HCT116 (cell line): Measurements from ENCODE around the gene CCDC85B. TPM values are rescaled to one million over a fixed set of nuclear protein-coding genes. Genes with fewer than 3 reads are reported as not detected.

ENCODE experiments used
- ATAC-seq: fragments of 200-7000 bp; cut with Tn5 transposase; 2 replicates; pipeline ENCODE4 v1.9.1; 2020; ENCODE audit warnings: mild to moderate bottlenecking, moderate library complexity
- BruUV-seq: library from RNA; stranded (reverse); fragments of 400-500 nt; replicated peaks from 2 replicates; lab custom pipeline; 2021; lab: Mats Ljungman, UMichigan
- CTCF ChIA-PET: fragments of 300-600 bp; sonication (Branson Sonifier 250); formaldehyde crosslinking; loops from one replicate; lab custom pipeline; 2021; ENCODE audit warnings: antibody characterized with exemption; lab: Charles Lee
- POLR2A ChIA-PET: fragments of 300-600, 350-600 bp; sonication (Branson Sonifier 250); formaldehyde crosslinking; loops from one replicate; lab custom pipeline; 2021; ENCODE audit warnings: antibody characterized with exemption; lab: Charles Lee
- RAD21 ChIA-PET, 2 experiments: fragments of 300-600 bp; sonication (Branson Sonifier 250); formaldehyde crosslinking; loops; one replicate each; lab custom pipeline; 2023; ENCODE audit warnings: low total read pairs in 2 of 2; ENCODE audit not compliant: uncharacterized antibody in 2 of 2, unreplicated experiment in 2 of 2, low non-redundant PET in 1 of 2; lab: Charles Lee
- DNase-seq: peaks from one replicate; pipeline ENCODE4 v3.0.0-alpha.2; 2010; ENCODE audit warnings: low read depth, low spot score
- H2AFZ ChIP-seq: fragments of 200-600 bp; shearing (Covaris generic), sonication (generic); 2 replicates; pipeline ENCODE4 v1.6.1; 2017; ENCODE audit warnings: low read depth, mixed run types, mixed read lengths, antibody characterized with exemption, low read length; ENCODE audit not compliant: poor library complexity, severe bottlenecking
- H3K27ac ChIP-seq: 2 replicates; pipeline ENCODE4 v1.5.1; 2012; ENCODE audit warnings: low read depth, low read length
- H3K27me3 ChIP-seq: fragments of 200-600 bp; sonication (generic); 2 replicates; pipeline ENCODE4 v1.6.1; 2016; ENCODE audit warnings: mixed run types, low read length, mixed read lengths; ENCODE audit not compliant: insufficient read depth
- H3K36me3 ChIP-seq, 2 experiments: fragments of 200-500 bp in 1 of 2; fragments of 200-600 bp in 1 of 2; sonication (Bioruptor generic) in 1 of 2; sonication (generic) in 1 of 2; 2 replicates each; pipeline versions ENCODE4 v1.5.1 to v1.6.1; 2014 to 2016; ENCODE audit warnings: low read length in 2 of 2, inconsistent platforms in 1 of 2, mixed read lengths in 1 of 2, mixed run types in 1 of 2; ENCODE audit not compliant: insufficient read depth in 2 of 2, control insufficient read depth in 1 of 2
- H3K4me1 ChIP-seq, 2 experiments: fragments of 200-600 bp in 1 of 2; sonication (generic) in 1 of 2; 2 replicates each; pipeline versions ENCODE4 v1.5.1 to v1.6.1; 2012 to 2017; ENCODE audit warnings: low read length in 2 of 2, inconsistent platforms in 1 of 2, mild to moderate bottlenecking in 1 of 2, mixed read lengths in 1 of 2, mixed run types in 1 of 2, moderate library complexity in 1 of 2; ENCODE audit not compliant: insufficient read depth in 2 of 2, control insufficient read depth in 1 of 2
- H3K4me2 ChIP-seq: fragments of 200-600 bp; sonication (generic); 2 replicates; pipeline ENCODE4 v1.6.1; 2017; ENCODE audit warnings: mixed run types, low read length, mixed read lengths
- H3K4me3 ChIP-seq, 2 experiments: fragments of 200-600 bp in 1 of 2; sonication (generic) in 1 of 2; replicated peaks in 1 of 2; 2 replicates each; pipeline ENCODE4 v1.5.1; 2011 to 2016; ENCODE audit warnings: low read length in 2 of 2, control low read depth in 1 of 2, low read depth in 1 of 2, mild to moderate bottlenecking in 1 of 2, mixed read lengths in 1 of 2, mixed run types in 1 of 2
- H3K79me2 ChIP-seq: fragments of 200-600 bp; sonication (generic); 2 replicates; pipeline ENCODE4 v1.6.1; 2017; ENCODE audit warnings: mild to moderate bottlenecking, mixed run types, low read length, moderate library complexity, mixed read lengths; ENCODE audit not compliant: insufficient read depth
- H3K9ac ChIP-seq: fragments of 200-600 bp; sonication (generic); 2 replicates; pipeline ENCODE4 v1.6.1; 2016; ENCODE audit warnings: low read length, mixed read lengths
- H3K9me2 ChIP-seq: fragments of 200-600 bp; sonication (generic), shearing (Covaris generic); 2 replicates; pipeline ENCODE4 v1.6.1; 2017; ENCODE audit warnings: mixed run types, mild to moderate bottlenecking, moderate library complexity; ENCODE audit not compliant: insufficient read depth
- H3K9me3 ChIP-seq, 2 experiments: fragments of 200-500 bp in 1 of 2; fragments of 200-600 bp in 1 of 2; sonication (Bioruptor generic) in 1 of 2; sonication (generic) in 1 of 2; 2 replicates each; pipeline ENCODE4 v1.6.1; 2014 to 2017; ENCODE audit warnings: low read length in 2 of 2, mixed read lengths in 2 of 2, inconsistent platforms in 1 of 2, low read depth in 1 of 2, mild to moderate bottlenecking in 1 of 2, mixed run types in 1 of 2, moderate library complexity in 1 of 2; ENCODE audit not compliant: control insufficient read depth in 1 of 2, insufficient read depth in 1 of 2
- H4K20me1 ChIP-seq: fragments of 200-600 bp; sonication (generic), shearing (Covaris generic); 2 replicates; pipeline ENCODE4 v1.6.1; 2017; ENCODE audit warnings: mixed run types, mild to moderate bottlenecking, moderate library complexity; ENCODE audit not compliant: insufficient read depth
- ATF3 ChIP-seq: IDR thresholded peaks from 2 replicates; pipeline ENCODE4 v1.6.1; 2012
- CBX3 ChIP-seq: IDR thresholded peaks from 2 replicates; pipeline ENCODE4 v1.6.1; 2012; ENCODE audit warnings: low read depth
- CEBPB ChIP-seq: IDR thresholded peaks from 2 replicates; pipeline ENCODE4 v1.6.1; 2012; ENCODE audit warnings: low read depth
- CTCF ChIP-seq, 3 experiments: fragments of 200-600 bp in 1 of 3; sonication (generic) in 1 of 3; IDR thresholded peaks in 2 of 3; conservative IDR thresholded peaks in 1 of 3; 2 replicates each; pipeline ENCODE4 v1.5.1; 2012 to 2017; ENCODE audit warnings: low read depth in 2 of 3, low read length in 2 of 3, antibody characterized with exemption in 1 of 3, borderline replicate concordance in 1 of 3, control low read depth in 1 of 3, mild to moderate bottlenecking in 1 of 3, mixed read lengths in 1 of 3, mixed run types in 1 of 3, moderate library complexity in 1 of 3; ENCODE audit not compliant: insufficient read depth in 1 of 3
- EGR1 ChIP-seq: IDR thresholded peaks from 2 replicates; pipeline ENCODE4 v1.6.1; 2012; ENCODE audit warnings: low read depth
- ELF1 ChIP-seq: IDR thresholded peaks from 2 replicates; pipeline ENCODE4 v1.6.1; 2012; ENCODE audit warnings: low read depth, borderline replicate concordance
- JUND ChIP-seq: IDR thresholded peaks from 2 replicates; pipeline ENCODE4 v1.6.1; 2012
- POLR2AphosphoS5 ChIP-seq: IDR thresholded peaks from 2 replicates; pipeline ENCODE4 v1.6.1; 2011; ENCODE audit warnings: mild to moderate bottlenecking, low read depth, low read length, moderate library complexity
- RAD21 ChIP-seq: IDR thresholded peaks from 2 replicates; pipeline ENCODE4 v1.6.1; 2012; ENCODE audit warnings: low read depth, mild to moderate bottlenecking
- SIN3A ChIP-seq: IDR thresholded peaks from 2 replicates; pipeline ENCODE4 v1.6.1; 2012; ENCODE audit warnings: low read depth
- TCF7L2 ChIP-seq: IDR thresholded peaks from 2 replicates; pipeline ENCODE4 v1.7.0; 2011; ENCODE audit warnings: borderline replicate concordance, inconsistent platforms; ENCODE audit not compliant: insufficient read depth, insufficient read length; ENCODE audit errors: extremely low read depth
- YY1 ChIP-seq: IDR thresholded peaks from 2 replicates; pipeline ENCODE4 v1.6.1; 2011; ENCODE audit warnings: low read length, low read depth, moderate library complexity, mild to moderate bottlenecking; ENCODE audit not compliant: insufficient replicate concordance; ENCODE audit errors: extremely low read depth
- ZBTB33 ChIP-seq: IDR thresholded peaks from 2 replicates; pipeline ENCODE4 v1.6.1; 2011; ENCODE audit warnings: mild to moderate bottlenecking, low read length, moderate library complexity; ENCODE audit not compliant: insufficient replicate concordance; ENCODE audit errors: extremely low read depth
- ZFX ChIP-seq: fragments of 450-650 bp; IDR thresholded peaks from 2 replicates; pipeline ENCODE4 v1.6.1; 2017
- ZNF274 ChIP-seq: fragments of 200-500 bp; sonication (Bioruptor generic); IDR thresholded peaks from 2 replicates; pipeline ENCODE4 v1.6.1; 2014; ENCODE audit warnings: mild to moderate bottlenecking, low read depth, low read length, inconsistent platforms
- intact Hi-C: fragments of 100-400 bp; cut with micrococcal nuclease; formaldehyde crosslinking; loops from 2 replicates; pipeline ENCODE4 v1.10.0; 2022
- total RNA-seq: library from RNA; stranded (reverse); gene quantifications from one replicate; pipeline ENCODE4 v1.2.1, GENCODE V29; 2021; ENCODE audit not compliant: unreplicated experiment

Gene CCDC85B
- total RNA-seq, 1 experiment from 2014 or later = 84.3 TPM

GRCh38 chr11:65885231-65885630 is 5.2 kb upstream of the CCDC85B start:
- no peak for ATAC-seq
- Histone ChIP-seq H4K20me1 (no peaks in the 10 kb centered on the region), H3K9ac (no peak overlapping the region), H3K4me3 (no peak overlapping the region), H3K27me3 (no peaks in the 10 kb centered on the region), H3K36me3 (peaks cover 14 to 50% of the 10 kb centered on the region in 2 experiments), H3K4me1 (peaks cover 15 to 43% of the 10 kb centered on the region in 2 experiments), H3K9me3 (no peaks in the 10 kb centered on the region), H3K27ac (no peak overlapping the region), H3K4me2 (no peak overlapping the region), H2AFZ (no peak overlapping the region), H3K79me2 (peaks cover 39% of the 10 kb centered on the region), H3K9me2 (no peaks in the 10 kb centered on the region)
- intact Hi-C loops = no loop called here
- BruUV-seq = no TSS peak
- DNase-seq = no peak
- ChIA-PET CTCF (interaction anchor here (1.0 to 3.1 kb wide), 25 partner anchors 11 to 270 kb away, joined by 3 to 38 read pairs (median 5); partner anchors contain the start of genes AP5B1, FOSL1, KAT5 and MUS81), POLR2A (interaction anchor here (0.8 to 1.6 kb wide), 8 partner anchors 8 to 174 kb away, joined by 3 to 9 read pairs (median 4); partner anchors contain the start of genes CFL1 and KAT5), RAD21 (interaction anchor here in 1 of 2 experiments (0.6 to 1.3 kb wide), 3 partner anchors 58 to 137 kb away, joined by 3 to 4 read pairs (median 3); no protein-coding TSS in a partner anchor)
- TF ChIP-seq ATF3 (no peak), YY1 (no peak), ELF1 (no peak), ZBTB33 (no peak), ZNF274 (no peak), JUND (no peak), CTCF (IDR thresholded peaks at IDR 0.05 in 2 of 3, conservative IDR thresholded peaks at IDR 0.05 in 1 of 3; ENCODE audit: borderline replicate concordance in 1 of 3, insufficient read depth in 1 of 3, low read depth in 2 of 3, low read length in 2 of 3) (no peak), CBX3 (no peak), TCF7L2 (no peak), EGR1 (no peak), POLR2AphosphoS5 (no peak), RAD21 (no peak), ZFX (no peak), CEBPB (no peak), SIN3A (no peak)
